Endothelial cell (in vitro differentiated cells): Measurements from ENCODE around the gene ZNF207. TPM values are rescaled to one million over a fixed set of nuclear protein-coding genes. Genes with fewer than 3 reads are reported as not detected.
"Not testable (repeated sequence)": the region's sequence is repeated elsewhere in the genome, so short reads cannot be mapped to it uniquely, and the experiment has no call there.

Source experiments
- DNase-seq: peaks from one replicate; pipeline ENCODE4 v3.0.0; 2021; ENCODE audit warnings: low spot score
- H3K27ac Mint-ChIP-seq: one replicate; pipeline ENCODE4 v1.8.0; 2021; ENCODE audit warnings: mixed read lengths, inconsistent platforms; ENCODE audit not compliant: unreplicated experiment
- H3K27me3 Mint-ChIP-seq: one replicate; pipeline ENCODE4 v1.8.0; 2021; ENCODE audit warnings: mild to moderate bottlenecking, moderate library complexity, mixed read lengths, inconsistent platforms; ENCODE audit not compliant: unreplicated experiment
- H3K36me3 Mint-ChIP-seq: one replicate; pipeline ENCODE4 v1.8.0; 2021; ENCODE audit warnings: mild to moderate bottlenecking, low read depth, mixed read lengths, inconsistent platforms; ENCODE audit not compliant: unreplicated experiment
- H3K4me1 Mint-ChIP-seq: one replicate; pipeline ENCODE4 v1.8.0; 2021; ENCODE audit warnings: mild to moderate bottlenecking, mixed read lengths, inconsistent platforms; ENCODE audit not compliant: unreplicated experiment
- H3K4me3 Mint-ChIP-seq: one replicate; pipeline ENCODE4 v1.8.0; 2021; ENCODE audit warnings: mild to moderate bottlenecking, mixed read lengths, inconsistent platforms; ENCODE audit not compliant: unreplicated experiment
- H3K9me3 Mint-ChIP-seq: one replicate; pipeline ENCODE4 v1.8.0; 2021; ENCODE audit warnings: mixed read lengths, inconsistent platforms; ENCODE audit not compliant: unreplicated experiment
- CTCF ChIP-seq: fragments of 200-600 bp; sonication (generic); IDR thresholded peaks from one replicate; pipeline ENCODE4 v1.5.0; 2021; ENCODE audit warnings: antibody characterized with exemption; ENCODE audit not compliant: unreplicated experiment
- total RNA-seq: library from RNA; stranded (reverse); fragmentation: NEBNext Ultra II Directional; extraction: Animal tissue kit (Norgen Biotek cat#: 25700); gene quantifications from one replicate; pipeline ENCODE4 v1.2.1, GENCODE V29; 2021; ENCODE audit not compliant: unreplicated experiment

ZNF207 gene
- total RNA-seq, 1 donor from 2014 or later, result 211 TPM

DNA sequence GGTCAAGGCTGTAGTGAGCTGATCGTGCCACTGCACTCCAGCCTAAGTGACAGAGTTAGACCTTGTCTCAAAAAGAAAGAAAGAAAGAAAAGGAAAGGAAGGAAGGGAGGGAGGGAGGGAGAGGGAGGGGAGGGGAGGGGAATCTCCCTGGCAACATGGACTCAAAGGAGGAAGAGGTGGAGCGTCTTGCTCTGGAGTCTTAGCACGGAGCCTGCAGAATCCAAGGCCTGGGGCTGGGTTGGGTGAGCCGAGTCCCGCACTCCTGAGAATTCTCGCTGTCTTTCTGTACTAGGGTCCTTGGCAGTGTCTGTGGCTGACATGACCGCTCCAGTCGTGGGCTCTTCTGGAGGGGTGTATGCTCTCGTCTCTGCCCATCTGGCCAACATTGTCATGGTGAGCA lies 44.9 kb upstream of the ZNF207 start:
- Mint-ChIP-seq H3K27ac (no peak overlapping the region), H3K27me3 (no peaks in the 10 kb centered on the region), H3K9me3 (no peaks in the 10 kb centered on the region), H3K36me3 (no peaks in the 10 kb centered on the region), H3K4me3 (no peak overlapping the region), H3K4me1 (peaks cover 36% of the 10 kb centered on the region)
- TF ChIP-seq CTCF, result no peak
- no peak for DNase-seq

DNA sequence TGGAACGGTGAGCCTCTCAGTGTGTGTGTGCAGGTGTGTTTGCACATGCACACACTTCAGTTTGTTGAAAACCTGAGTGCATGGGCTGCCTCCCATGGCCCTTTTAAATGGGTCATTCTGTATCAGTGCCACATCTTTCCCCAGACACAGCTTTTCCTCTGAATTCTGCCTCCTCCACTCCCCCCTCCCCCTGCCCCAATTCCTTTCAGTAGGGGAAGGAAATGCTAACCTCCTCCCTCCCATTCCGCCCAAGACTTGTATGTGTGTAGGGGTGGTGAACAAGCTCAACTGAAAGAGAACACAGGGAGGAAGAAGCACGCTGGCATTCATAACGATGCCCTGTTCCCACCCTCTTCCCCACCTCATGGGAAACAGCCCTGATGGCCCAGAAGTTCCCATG lies 42.3 kb upstream of the ZNF207 start:
- Mint-ChIP-seq H3K4me1 (peaks cover 31% of the 10 kb centered on the region), H3K27me3 (peaks cover 2% of the 10 kb centered on the region), H3K36me3 (no peaks in the 10 kb centered on the region), H3K27ac (no peak overlapping the region), H3K9me3 (no peaks in the 10 kb centered on the region), H3K4me3 (no peak overlapping the region)
- DNase-seq, result no peak
- no peak for TF ChIP-seq CTCF

GRCh38 chr17:32311028-32311536 lies 38.9 kb upstream of the ZNF207 start:
- H3K27me3 Mint-ChIP-seq, result peaks cover 2% of the 10 kb centered on the region
- peaks cover 12% of the 10 kb centered on the region for H3K4me1 Mint-ChIP-seq
- no peaks in the 10 kb centered on the region for H3K36me3 Mint-ChIP-seq
- H3K9me3 Mint-ChIP-seq, result no peaks in the 10 kb centered on the region
- no peak for TF ChIP-seq CTCF
- H3K27ac Mint-ChIP-seq, result no peak overlapping the region
- no peak overlapping the region for H3K4me3 Mint-ChIP-seq
- DNase-seq, result no peak

- TF ChIP-seq CTCF, result no peak
- H3K4me1 Mint-ChIP-seq, result no peaks in the 10 kb centered on the region
- DNase-seq, result no peak
- H3K9me3 Mint-ChIP-seq, result no peaks in the 10 kb centered on the region
- H3K4me3 Mint-ChIP-seq, result no peak overlapping the region
- peaks cover 4% of the 10 kb centered on the region for H3K27me3 Mint-ChIP-seq
- H3K36me3 Mint-ChIP-seq, result no peaks in the 10 kb centered on the region
- no peak overlapping the region for H3K27ac Mint-ChIP-seq
These were observed 35.3 kb upstream of the ZNF207 start for GRCh38 chr17:32314636-32315035.

DNA sequence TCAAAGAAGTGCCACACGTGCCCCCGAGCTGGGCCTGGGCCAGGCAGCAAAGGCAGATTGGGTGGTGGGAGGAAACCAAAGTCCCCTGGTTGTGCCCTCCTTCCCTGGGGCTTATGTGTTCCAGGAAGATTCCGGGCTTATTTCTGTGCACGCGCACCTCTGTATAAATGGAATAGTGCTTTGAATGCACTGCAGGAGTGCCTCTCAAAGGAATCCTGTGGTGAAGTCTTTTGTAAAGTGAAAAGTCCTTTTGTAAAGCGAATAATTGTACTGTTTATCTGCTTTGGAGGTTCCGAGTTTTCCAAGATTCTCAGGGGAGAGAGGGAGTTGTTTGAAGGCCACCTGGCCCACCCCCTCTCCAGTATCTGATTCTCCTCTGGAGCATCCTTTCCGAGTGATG lies 34.8 kb upstream of the ZNF207 start:
- H3K4me1 Mint-ChIP-seq, result no peaks in the 10 kb centered on the region
- H3K4me3 Mint-ChIP-seq, result no peak overlapping the region
- H3K36me3 Mint-ChIP-seq, result no peaks in the 10 kb centered on the region

GRCh38 chr17:32316653-32317052 lies 33.3 kb upstream of the ZNF207 start:
- not testable (repeated sequence) for H3K27ac Mint-ChIP-seq

More for the DNA sequence above, 34.8 kb upstream of the ZNF207 start:
- Mint-ChIP-seq H3K9me3 (no peaks in the 10 kb centered on the region), H3K27me3 (peaks cover 4% of the 10 kb centered on the region), H3K27ac (no peak overlapping the region)
- no peak for DNase-seq
- TF ChIP-seq CTCF, result no peak

More at GRCh38 chr17:32316653-32317052, 33.3 kb upstream of the ZNF207 start:
- H3K27me3 Mint-ChIP-seq, DNase-seq, H3K4me3 Mint-ChIP-seq, H3K9me3 Mint-ChIP-seq, H3K4me1 Mint-ChIP-seq, H3K36me3 Mint-ChIP-seq: not testable (repeated sequence)
